Cardiac muscle cell (in vitro differentiated cells and primary cell): Measurements from ENCODE around the gene KDM8. TPM values are rescaled to one million over a fixed set of nuclear protein-coding genes. Genes with fewer than 3 reads are reported as not detected.
A peak's percentile ranks its signal among the peaks of the same experiment; 100 is the strongest.

Experiments
- DNase-seq, 2 donors: peaks; one replicate each; pipeline versions ENCODE4 v3.0.0 to v3.0.0-alpha.2; 2010 to 2017; ENCODE audit warnings: low read depth in 1 of 2, low spot score in 1 of 2
- H3K27ac ChIP-seq: fragments of 200-600 bp; sonication (generic); 2 replicates; pipeline ENCODE4 v1.5.1; 2016
- H3K27me3 ChIP-seq: fragments of 200-600 bp; sonication (generic); 2 replicates; pipeline ENCODE4 v1.6.0; 2016; ENCODE audit warnings: control low read depth
- H3K36me3 ChIP-seq: fragments of 200-600 bp; sonication (generic); 2 replicates; pipeline ENCODE4 v1.5.1; 2016; ENCODE audit warnings: control low read depth
- H3K4me1 ChIP-seq: fragments of 200-600 bp; sonication (generic); 2 replicates; pipeline ENCODE4 v1.8.1; 2017; ENCODE audit warnings: low read depth, mild to moderate bottlenecking, mixed run types
- H3K4me3 ChIP-seq: fragments of 200-600 bp; sonication (generic); 2 replicates; pipeline ENCODE4 v1.5.1; 2016; ENCODE audit warnings: mild to moderate bottlenecking
- H3K9me3 ChIP-seq: fragments of 200-600 bp; sonication (generic); 2 replicates; pipeline ENCODE4 v1.5.1; 2017; ENCODE audit warnings: low read depth, mild to moderate bottlenecking, control low read depth
- polyA plus RNA-seq: library from polyadenylated mRNA; unstranded; fragments of >200 nt; fragmentation: Nextera tagmentation; extraction: Ambion mirVana; gene quantifications from 2 replicates; pipeline ENCODE4 v1.2.1, GENCODE V29; 2016
- total RNA-seq: library from RNA; depleted of rRNA; stranded (reverse); fragments of >200 nt; gene quantifications from 2 replicates; pipeline ENCODE4 v1.2.3, GENCODE V29; 2016
- TF ChIP-seq, protein P1 (sequence below): IDR thresholded peaks from 2 replicates; pipeline ENCODE4 v1.5.1; 2012; ENCODE audit warnings: low read depth, mild to moderate bottlenecking, low read length

Gene KDM8
- total and polyA plus RNA-seq, 2 experiments from 2014 or later: 8.5 to 10.5 TPM

DNA sequence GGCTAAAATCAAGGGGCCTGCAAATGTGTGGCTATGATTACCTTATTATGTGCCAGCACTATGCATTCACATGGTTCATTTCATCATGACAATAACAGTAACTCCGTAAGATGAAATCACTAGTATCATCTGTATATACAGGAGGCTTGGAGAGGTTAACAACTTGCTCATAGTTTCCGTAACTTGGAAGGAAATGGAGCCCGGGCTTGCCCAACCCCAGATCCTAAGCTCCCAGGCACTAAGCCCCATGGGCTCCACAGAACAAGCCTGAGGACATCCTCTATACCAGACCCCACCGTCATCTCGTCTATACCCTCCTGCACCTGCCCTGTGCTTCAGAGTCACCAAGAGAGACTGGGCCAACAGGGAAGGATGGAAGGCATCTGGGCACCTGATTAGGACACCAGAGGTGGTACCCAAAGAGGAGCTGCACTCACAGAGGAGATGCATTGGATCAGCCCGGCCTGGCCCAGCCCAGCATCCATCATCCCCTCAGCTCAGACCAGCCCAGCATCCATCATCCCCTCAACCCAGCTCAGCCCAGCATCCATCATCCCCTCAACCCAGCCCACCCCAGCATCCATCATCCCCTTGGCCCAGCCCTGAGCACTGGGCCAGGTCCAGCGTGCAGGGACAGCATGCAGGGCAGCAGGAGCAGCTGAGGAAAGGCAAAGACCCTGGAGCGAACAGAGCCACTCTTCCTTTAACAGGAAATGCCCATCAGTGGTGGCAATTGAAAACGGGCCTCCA lies 36.8 kb downstream of the KDM8 start:
- Histone ChIP-seq H3K27ac (no peak overlapping the region), H3K4me3 (no peak overlapping the region), H3K36me3 (no peaks in the 10 kb centered on the region), H3K9me3 (no peaks in the 10 kb centered on the region), H3K4me1 (peaks cover 18% of the 10 kb centered on the region), H3K27me3 (no peaks in the 10 kb centered on the region)
- TF ChIP-seq, protein P1, sequence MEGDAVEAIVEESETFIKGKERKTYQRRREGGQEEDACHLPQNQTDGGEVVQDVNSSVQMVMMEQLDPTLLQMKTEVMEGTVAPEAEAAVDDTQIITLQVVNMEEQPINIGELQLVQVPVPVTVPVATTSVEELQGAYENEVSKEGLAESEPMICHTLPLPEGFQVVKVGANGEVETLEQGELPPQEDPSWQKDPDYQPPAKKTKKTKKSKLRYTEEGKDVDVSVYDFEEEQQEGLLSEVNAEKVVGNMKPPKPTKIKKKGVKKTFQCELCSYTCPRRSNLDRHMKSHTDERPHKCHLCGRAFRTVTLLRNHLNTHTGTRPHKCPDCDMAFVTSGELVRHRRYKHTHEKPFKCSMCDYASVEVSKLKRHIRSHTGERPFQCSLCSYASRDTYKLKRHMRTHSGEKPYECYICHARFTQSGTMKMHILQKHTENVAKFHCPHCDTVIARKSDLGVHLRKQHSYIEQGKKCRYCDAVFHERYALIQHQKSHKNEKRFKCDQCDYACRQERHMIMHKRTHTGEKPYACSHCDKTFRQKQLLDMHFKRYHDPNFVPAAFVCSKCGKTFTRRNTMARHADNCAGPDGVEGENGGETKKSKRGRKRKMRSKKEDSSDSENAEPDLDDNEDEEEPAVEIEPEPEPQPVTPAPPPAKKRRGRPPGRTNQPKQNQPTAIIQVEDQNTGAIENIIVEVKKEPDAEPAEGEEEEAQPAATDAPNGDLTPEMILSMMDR: no peak
- no peak for DNase-seq

DNA sequence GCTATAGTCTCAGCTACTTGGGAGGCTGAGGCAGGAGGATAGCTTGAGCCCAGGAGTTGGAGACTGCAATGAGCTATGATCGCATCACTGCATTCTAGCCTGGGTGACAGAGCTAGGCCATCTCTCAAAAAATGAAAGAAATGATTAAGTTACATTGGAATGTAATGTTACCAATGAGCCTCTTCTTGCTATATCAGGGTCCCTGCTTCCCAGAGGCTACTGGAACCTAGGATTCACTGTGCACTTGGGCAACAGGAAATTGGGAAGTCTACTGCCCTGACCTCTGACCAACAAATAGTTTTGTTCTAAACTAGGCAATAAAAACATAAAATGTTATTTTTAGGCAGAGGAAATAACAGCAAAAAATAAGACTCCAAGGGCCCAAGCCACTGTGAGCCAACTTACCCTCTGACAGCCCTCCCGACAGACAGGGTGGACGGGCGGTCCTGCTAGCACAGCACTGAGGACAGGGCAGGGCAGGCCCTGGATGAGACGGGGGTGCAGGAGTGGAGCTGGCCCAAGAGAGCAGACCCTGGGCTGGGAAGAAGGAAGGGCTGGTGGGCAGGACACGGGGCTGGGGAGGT lies 37.7 kb downstream of the KDM8 start:
- Histone ChIP-seq H3K4me1 (peaks cover 27% of the 10 kb centered on the region), H3K36me3 (no peaks in the 10 kb centered on the region), H3K27ac (no peak overlapping the region), H3K9me3 (no peaks in the 10 kb centered on the region), H3K4me3 (no peak overlapping the region), H3K27me3 (no peaks in the 10 kb centered on the region)
- TF ChIP-seq, protein P1: no peak
- peak in 1 of 2 donors; percentile 55 for DNase-seq

DNA sequence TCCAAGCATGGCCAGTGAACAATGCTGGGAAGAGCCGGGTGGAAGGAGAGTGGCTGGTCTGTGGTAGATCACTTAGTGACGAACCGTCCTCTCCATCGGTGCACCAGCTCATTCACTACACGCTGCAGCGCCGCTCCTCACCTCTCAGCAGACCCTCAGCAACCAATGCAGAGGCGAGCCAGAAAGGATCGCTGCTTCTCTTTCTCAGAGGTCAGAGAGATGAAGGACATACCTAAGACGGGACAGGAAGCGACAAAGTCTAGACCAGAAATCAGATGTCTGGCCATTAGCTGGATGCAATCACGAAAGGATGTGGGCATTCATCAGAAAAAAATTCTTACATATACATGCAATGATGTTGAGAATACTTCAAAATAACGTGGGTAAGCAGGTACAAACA lies 38.3 kb downstream of the KDM8 start:
- H3K4me1 ChIP-seq: peaks cover 33% of the 10 kb centered on the region
- H3K36me3 ChIP-seq: no peaks in the 10 kb centered on the region
- no peak for DNase-seq
- TF ChIP-seq, protein P1: no peak
- no peak overlapping the region for H3K27ac ChIP-seq
- H3K4me3 ChIP-seq: no peak overlapping the region
- H3K27me3 ChIP-seq: no peaks in the 10 kb centered on the region
- no peaks in the 10 kb centered on the region for H3K9me3 ChIP-seq

DNA sequence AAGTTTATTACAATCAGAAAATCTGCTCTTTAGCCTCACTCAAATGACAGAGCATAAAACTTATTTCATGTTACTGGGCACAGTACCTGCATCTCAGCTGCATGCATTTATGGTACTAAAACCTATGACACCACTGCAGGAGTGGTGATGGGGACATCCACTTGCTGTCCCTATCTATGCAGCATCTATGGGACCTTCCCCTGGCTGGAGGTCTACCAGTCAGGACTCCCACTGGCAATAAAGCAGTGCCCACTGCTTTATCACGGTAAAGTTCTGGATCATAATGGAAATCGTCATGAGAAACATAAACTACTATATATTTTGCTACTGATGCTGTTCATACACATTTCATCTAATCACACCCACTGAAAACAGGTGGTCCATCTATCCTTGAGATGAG lies 39.1 kb downstream of the KDM8 start:
- no peak for DNase-seq
- H3K27ac ChIP-seq: no peak overlapping the region
- TF ChIP-seq, protein P1: no peak
- no peaks in the 10 kb centered on the region for H3K27me3 ChIP-seq
- no peak overlapping the region for H3K4me3 ChIP-seq
- peaks cover 34% of the 10 kb centered on the region for H3K4me1 ChIP-seq
- H3K9me3 ChIP-seq: no peaks in the 10 kb centered on the region
- no peaks in the 10 kb centered on the region for H3K36me3 ChIP-seq

DNA sequence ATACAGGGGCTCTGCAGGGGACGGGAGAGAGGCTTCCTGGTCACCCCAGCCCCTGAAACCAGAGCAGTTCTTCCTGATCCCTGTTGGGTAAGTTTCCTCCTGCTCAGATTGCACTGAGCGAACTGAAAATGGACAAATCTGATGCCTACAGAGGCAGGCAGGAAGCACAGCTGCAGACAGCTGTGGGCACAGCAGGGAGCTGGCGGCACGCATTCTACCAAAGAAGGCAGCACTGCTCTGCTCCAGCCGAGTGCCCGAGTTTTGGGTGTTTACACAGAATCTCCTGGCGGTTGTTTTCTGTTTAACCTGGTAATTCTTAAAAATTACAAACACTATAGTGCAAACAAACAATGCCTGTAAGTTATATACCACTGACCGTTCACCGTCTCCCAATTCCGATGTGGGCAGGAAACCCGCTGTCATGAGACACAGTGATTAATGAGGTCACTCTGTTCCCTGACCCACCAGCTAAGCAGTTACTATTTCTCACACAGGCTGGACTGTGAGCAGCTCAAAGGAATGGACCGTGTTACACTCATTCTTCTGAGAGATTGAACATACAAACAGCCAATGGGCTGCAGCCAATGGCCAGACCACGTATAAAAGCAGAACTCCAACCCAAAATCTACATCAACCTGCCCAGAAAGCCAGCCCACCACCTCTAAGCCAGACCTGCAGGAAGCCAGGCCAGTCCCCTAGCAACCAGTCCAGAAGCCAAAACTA lies 39.7 kb downstream of the KDM8 start:
- Histone ChIP-seq H3K27me3 (no peaks in the 10 kb centered on the region), H3K4me1 (peaks cover 30% of the 10 kb centered on the region), H3K27ac (no peak overlapping the region), H3K9me3 (no peaks in the 10 kb centered on the region), H3K4me3 (no peak overlapping the region), H3K36me3 (no peaks in the 10 kb centered on the region)
- peak; percentile 61 to 86 for DNase-seq
- TF ChIP-seq, protein P1: peak; percentile 2
